HCT116 (cell line): ENCODE results near the gene PFKFB3.
A peak's percentile ranks its signal among the peaks of the same experiment; 100 is the strongest.

Source experiments
- CEBPB ChIP-seq: IDR thresholded peaks from 2 replicates; pipeline ENCODE4 v1.6.1; 2012; ENCODE audit warnings: low read depth
- EZH2 ChIP-seq: fragments of 200-600 bp; sonication (generic); IDR thresholded peaks from 2 replicates; pipeline ENCODE4 v1.6.1; 2017; ENCODE audit warnings: antibody characterized with exemption, mixed run types
- EZH2phosphoT487 ChIP-seq: fragments of 200-600 bp; IDR thresholded peaks from 2 replicates; pipeline ENCODE4 v1.6.1; 2018; ENCODE audit warnings: antibody characterized with exemption, borderline replicate concordance
- FOSL1 ChIP-seq: IDR thresholded peaks from 2 replicates; pipeline ENCODE4 v1.6.1; 2012; ENCODE audit warnings: low read depth
- POLR2A ChIP-seq: IDR thresholded peaks from 2 replicates; pipeline ENCODE4 v1.7.0; 2011; ENCODE audit warnings: borderline replicate concordance; ENCODE audit not compliant: insufficient read depth, insufficient read length; ENCODE audit errors: extremely low read depth
- POLR2AphosphoS5 ChIP-seq: IDR thresholded peaks from 2 replicates; pipeline ENCODE4 v1.6.1; 2011; ENCODE audit warnings: mild to moderate bottlenecking, low read depth, low read length, moderate library complexity
- RAD21 ChIP-seq: IDR thresholded peaks from 2 replicates; pipeline ENCODE4 v1.6.1; 2012; ENCODE audit warnings: low read depth, mild to moderate bottlenecking
- SP1 ChIP-seq: IDR thresholded peaks from 2 replicates; pipeline ENCODE4 v1.6.1; 2012; ENCODE audit warnings: low read depth
- SRF ChIP-seq: IDR thresholded peaks from 2 replicates; pipeline ENCODE4 v1.6.1; 2012; ENCODE audit warnings: low read depth
- ZNF274 ChIP-seq: fragments of 200-500 bp; sonication (Bioruptor generic); IDR thresholded peaks from 2 replicates; pipeline ENCODE4 v1.6.1; 2014; ENCODE audit warnings: mild to moderate bottlenecking, low read depth, low read length, inconsistent platforms
- TF ChIP-seq, protein P1 (sequence below), 3 experiments: fragments of 200-600 bp in 1 of 3; sonication (generic) in 1 of 3; IDR thresholded peaks in 2 of 3; conservative IDR thresholded peaks in 1 of 3; 2 replicates each; pipeline ENCODE4 v1.5.1; 2012 to 2017; ENCODE audit warnings: low read depth in 2 of 3, low read length in 2 of 3, antibody characterized with exemption in 1 of 3, borderline replicate concordance in 1 of 3, control low read depth in 1 of 3, mild to moderate bottlenecking in 1 of 3, mixed read lengths in 1 of 3, mixed run types in 1 of 3, moderate library complexity in 1 of 3; ENCODE audit not compliant: insufficient read depth in 1 of 3
- TF ChIP-seq, protein P2 (sequence below): IDR thresholded peaks from 2 replicates; pipeline ENCODE4 v1.6.1; 2012
- TF ChIP-seq, protein P3 (sequence below): IDR thresholded peaks from 2 replicates; pipeline ENCODE4 v1.6.1; 2012; ENCODE audit warnings: low read depth
- TF ChIP-seq, protein P4 (sequence below): IDR thresholded peaks from 2 replicates; pipeline ENCODE4 v1.6.1; 2012

DNA sequence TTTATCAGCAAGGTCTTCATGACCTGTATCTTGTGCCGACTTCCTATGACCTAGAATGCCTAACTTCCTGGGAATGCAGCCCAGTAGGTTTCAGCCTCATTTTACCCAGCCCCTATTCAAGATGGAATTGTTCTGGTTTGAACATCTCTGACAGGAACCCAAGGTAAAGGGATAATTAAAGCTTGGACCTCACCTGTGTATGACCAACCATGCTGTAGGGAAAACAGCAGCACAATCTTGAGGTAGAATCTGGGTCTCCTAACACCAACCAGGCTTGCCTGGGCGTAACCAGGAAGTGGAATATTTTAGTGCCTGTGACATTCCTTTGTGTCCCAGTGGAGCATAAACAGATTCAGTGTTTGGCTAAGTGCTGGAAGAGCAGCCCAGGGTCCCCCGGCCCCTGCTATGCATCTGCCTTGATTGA is 94.1 kb downstream of the PFKFB3 start:
- TF ChIP-seq CEBPB = no peak
- TF ChIP-seq, protein P1, sequence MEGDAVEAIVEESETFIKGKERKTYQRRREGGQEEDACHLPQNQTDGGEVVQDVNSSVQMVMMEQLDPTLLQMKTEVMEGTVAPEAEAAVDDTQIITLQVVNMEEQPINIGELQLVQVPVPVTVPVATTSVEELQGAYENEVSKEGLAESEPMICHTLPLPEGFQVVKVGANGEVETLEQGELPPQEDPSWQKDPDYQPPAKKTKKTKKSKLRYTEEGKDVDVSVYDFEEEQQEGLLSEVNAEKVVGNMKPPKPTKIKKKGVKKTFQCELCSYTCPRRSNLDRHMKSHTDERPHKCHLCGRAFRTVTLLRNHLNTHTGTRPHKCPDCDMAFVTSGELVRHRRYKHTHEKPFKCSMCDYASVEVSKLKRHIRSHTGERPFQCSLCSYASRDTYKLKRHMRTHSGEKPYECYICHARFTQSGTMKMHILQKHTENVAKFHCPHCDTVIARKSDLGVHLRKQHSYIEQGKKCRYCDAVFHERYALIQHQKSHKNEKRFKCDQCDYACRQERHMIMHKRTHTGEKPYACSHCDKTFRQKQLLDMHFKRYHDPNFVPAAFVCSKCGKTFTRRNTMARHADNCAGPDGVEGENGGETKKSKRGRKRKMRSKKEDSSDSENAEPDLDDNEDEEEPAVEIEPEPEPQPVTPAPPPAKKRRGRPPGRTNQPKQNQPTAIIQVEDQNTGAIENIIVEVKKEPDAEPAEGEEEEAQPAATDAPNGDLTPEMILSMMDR (IDR thresholded peaks at IDR 0.05 in 2 of 3, conservative IDR thresholded peaks at IDR 0.05 in 1 of 3; ENCODE audit: borderline replicate concordance in 1 of 3, insufficient read depth in 1 of 3, low read depth in 2 of 3, low read length in 2 of 3) = no peak
- no peak for TF ChIP-seq POLR2AphosphoS5
- TF ChIP-seq SP1 = no peak; the same call in 1 of the 2 replicates
- TF ChIP-seq, protein P2, sequence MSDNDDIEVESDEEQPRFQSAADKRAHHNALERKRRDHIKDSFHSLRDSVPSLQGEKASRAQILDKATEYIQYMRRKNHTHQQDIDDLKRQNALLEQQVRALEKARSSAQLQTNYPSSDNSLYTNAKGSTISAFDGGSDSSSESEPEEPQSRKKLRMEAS = peak; percentile 15; the same call in 1 of the 2 replicates
- no peak for TF ChIP-seq RAD21
- no peak for TF ChIP-seq EZH2
- no peak for TF ChIP-seq SRF
- TF ChIP-seq EZH2phosphoT487 = no peak
- TF ChIP-seq ZNF274 = no peak
- no peak for TF ChIP-seq POLR2A
- no peak for TF ChIP-seq FOSL1
- TF ChIP-seq, protein P3, sequence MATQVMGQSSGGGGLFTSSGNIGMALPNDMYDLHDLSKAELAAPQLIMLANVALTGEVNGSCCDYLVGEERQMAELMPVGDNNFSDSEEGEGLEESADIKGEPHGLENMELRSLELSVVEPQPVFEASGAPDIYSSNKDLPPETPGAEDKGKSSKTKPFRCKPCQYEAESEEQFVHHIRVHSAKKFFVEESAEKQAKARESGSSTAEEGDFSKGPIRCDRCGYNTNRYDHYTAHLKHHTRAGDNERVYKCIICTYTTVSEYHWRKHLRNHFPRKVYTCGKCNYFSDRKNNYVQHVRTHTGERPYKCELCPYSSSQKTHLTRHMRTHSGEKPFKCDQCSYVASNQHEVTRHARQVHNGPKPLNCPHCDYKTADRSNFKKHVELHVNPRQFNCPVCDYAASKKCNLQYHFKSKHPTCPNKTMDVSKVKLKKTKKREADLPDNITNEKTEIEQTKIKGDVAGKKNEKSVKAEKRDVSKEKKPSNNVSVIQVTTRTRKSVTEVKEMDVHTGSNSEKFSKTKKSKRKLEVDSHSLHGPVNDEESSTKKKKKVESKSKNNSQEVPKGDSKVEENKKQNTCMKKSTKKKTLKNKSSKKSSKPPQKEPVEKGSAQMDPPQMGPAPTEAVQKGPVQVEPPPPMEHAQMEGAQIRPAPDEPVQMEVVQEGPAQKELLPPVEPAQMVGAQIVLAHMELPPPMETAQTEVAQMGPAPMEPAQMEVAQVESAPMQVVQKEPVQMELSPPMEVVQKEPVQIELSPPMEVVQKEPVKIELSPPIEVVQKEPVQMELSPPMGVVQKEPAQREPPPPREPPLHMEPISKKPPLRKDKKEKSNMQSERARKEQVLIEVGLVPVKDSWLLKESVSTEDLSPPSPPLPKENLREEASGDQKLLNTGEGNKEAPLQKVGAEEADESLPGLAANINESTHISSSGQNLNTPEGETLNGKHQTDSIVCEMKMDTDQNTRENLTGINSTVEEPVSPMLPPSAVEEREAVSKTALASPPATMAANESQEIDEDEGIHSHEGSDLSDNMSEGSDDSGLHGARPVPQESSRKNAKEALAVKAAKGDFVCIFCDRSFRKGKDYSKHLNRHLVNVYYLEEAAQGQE = no peak
- TF ChIP-seq, protein P4, sequence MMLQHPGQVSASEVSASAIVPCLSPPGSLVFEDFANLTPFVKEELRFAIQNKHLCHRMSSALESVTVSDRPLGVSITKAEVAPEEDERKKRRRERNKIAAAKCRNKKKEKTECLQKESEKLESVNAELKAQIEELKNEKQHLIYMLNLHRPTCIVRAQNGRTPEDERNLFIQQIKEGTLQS = no peak
